ENCODE data around the gene RPTOR.

The RPTOR gene

DNA sequence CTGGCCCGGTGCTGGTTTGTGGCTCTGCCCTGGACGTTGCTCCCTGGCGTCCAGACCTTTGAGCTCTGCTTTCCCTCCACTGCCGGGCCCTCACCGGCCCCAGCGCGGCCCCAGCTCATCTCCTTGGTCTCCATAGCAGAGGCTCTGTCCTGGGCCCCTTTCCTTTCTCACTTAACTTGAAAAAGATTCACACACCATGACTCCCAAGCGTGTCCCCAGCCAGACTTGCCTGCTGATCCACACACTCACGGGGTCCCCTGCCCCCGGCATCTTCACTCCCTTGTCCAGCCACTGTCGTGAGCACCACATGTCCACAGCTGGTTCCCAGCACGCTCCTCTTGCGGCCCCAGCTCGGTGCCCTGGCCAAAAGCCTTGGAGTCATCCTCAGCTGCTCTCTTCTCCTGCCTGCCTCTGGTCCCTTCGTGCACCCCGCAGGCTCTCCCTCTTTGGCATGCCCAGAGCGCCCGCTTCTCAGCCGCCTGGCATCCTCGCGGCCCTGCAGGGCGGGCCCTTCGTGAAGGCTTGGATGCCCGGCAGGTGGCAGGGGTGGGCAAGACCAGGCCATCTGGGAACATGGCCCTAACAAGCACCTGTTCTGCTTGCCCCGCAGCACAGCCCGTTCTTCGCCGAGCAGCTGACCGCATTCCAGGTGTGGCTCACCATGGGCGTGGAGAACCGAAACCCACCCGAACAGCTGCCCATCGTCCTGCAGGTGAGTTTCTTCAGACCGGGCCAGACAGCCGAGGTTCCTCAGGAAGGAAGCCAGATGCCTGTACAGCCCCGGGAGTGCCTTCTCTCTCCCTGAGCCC, 301.4 kb downstream of the RPTOR start:
- DNase-seq (ENCODE audit: low read depth, low spot score): no peak

DNA sequence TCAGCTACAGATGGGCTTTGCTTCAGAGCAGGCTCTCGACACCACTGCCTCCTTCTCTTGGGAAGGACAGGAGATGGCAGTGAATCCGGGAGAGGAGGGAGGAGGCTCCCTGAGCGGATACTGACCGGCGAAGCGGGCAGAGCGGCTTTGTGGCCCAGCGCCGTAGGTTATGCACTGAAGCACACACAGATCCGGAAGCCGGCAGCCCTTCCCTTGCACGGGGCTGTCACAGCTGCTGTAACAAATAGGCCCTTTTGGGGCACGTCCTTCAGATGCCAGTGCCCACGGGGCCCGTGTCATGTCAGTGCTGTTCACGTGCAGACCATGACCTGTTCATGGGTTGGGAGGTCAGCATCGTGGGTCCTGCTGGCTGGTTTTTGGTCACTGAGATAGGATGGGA, 302.3 kb downstream of the RPTOR start:
- DNase-seq (ENCODE audit: low read depth, low spot score): no peak

DNA sequence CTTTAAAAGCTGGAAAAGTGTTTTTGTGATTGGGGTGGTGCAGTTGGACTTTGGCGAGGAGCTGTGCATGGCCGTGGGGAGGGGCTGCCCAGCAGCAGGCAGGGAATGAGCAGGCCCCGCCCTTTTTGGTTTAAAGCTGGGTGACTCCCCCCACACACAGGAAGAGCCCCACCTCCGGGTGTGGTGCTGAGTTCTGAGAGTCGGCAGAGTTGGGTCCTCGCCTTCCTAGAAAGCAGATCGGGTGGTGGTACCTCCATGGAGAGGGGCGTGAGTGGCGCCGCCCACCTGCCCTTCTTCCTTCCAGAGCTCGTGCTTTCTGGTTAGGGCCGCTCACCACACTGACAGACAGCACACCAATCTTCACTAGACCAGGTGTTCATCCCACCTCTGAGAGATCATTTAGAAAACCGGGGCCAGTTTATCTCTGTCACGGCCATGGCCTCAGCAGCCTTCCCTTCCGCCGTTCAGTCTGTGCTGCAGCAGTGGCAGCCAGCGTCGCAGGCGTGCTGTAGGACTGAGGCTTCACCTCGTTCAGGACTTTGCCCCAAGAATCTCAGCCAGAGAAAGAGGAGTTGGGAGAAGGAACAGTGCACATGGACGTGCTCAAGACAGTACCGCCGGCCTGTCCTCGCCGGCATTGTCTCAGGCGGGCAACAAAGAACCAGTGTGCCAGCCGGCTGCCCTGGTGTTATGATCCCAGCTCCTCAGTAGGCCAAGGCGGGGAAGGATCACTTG, 303.0 kb downstream of the RPTOR start:
- DNase-seq (ENCODE audit: low read depth, low spot score): no peak

DNA sequence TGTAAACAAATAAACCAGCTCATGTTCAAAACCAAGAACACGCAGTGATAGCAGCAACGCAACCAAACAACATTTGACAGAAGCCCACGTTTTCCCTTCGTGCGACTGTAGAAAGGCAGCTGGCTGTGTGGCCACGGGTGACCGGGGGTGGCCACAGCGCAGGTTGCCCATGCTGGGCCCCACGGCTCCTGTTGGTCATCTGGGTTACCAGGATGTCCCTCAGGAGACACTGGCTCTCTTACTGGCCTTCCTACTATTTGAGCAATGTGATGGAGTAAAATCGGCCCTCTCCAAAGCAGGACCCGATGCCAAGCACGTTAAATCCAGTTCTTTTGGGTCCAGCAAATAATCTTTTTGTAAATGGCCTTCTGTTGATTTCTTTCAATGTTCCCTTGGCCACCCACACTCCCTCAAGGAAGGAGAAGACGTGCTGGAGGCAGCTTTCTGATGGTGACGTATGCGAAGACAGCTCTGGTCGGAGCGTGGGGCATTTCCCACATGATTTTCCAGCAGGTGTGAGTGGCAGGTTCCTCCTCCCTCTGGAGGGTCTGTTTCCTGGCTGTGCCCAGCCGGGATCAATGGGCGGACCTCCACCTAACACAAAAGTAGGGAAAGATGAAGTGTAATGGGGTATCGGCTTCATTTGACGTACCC, 303.9 kb downstream of the RPTOR start:
- no peak for DNase-seq (ENCODE audit: low read depth, low spot score)

DNA sequence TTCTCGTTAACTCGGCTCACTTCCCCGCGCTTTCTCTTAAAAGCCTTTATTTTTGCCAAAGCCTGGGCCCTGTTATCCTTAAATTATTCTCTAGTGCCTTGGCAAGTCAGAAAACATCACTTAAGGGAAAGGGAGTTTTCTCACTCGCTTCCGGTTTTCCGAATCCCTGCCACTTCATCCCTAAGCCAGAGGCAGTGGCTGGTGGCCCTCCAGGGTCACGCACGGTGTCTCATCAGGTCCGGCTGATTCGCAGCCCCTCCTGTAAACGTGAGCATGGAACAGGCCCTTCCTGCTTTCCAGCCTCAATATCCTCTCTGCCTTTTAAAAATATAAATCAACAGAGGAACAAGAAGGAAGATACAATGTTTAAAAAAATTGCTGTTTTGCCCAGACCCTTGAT, 304.5 kb downstream of the RPTOR start:
- DNase-seq (ENCODE audit: low read depth, low spot score): no peak

DNA sequence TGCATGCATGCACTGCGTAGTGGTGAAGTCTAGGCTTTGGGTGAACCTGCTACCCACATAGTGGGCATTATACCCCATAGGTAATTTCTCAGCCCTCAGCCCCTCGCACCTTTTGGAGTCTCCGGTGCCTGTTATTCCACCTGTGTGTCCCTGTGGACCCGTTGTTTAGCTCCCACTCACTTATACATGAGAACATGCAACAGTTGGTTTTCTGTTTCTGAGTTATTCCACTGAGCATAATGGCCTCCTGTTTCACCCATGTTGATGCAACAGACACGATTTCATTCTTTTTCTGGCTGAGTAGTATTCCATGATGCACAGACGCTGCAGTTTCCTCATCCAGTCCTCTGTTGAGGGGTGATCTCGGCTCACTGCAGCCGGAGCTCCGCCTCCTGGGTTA, 305.5 kb downstream of the RPTOR start:
- no peak for DNase-seq (ENCODE audit: low read depth, low spot score)

DNA sequence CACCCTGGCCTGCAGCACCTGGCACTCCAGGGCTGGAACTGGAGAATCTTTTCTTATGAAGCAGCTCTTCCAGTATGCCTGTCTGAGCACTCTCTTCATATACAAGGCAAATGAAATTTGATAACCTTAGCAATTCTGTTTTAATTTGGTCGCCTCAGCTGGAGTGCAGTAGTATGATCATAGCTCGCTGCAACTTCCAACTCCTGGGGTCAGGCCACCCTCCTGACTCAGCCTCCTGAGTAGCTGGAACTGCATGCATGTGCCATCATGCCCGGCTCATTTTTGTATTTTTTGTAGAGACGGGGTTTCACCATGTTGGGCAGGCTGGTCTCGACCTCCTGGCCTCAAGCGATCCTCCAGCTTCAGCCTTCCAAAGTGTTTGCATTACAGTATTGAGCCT, 306.2 kb downstream of the RPTOR start:
- DNase-seq (ENCODE audit: low read depth, low spot score): no peak

DNA sequence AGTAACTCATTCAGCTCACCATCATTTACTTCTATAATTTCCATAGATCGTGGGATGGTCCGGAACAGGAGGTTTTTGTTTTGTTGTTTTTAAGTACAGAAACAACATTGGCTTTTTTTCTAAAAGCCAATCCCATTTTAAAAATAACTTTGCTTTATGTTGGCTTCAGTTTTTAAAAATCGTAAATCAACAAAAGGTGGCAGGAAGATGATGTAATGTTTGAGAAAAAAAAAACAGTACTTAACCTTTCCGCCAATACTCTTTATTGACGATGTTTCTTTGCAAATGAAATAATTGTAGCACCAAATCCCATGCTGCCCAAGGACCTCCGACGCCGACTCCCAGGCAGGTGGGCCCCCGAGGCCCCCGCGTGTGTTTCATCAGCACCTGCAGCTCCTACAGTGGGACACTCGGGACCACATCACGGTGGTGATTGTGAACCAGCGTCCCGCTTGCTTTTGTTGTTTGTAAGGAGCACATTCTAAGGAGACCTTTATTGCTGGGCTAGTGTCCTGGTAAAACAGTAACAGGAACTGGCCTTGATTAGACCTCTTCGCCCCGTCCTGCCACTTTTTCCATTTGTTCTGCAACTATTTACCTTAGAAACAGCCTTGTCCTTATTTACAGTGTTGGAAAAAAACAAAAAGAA, 306.8 kb downstream of the RPTOR start:
- DNase-seq (ENCODE audit: low read depth, low spot score): no peak

DNA sequence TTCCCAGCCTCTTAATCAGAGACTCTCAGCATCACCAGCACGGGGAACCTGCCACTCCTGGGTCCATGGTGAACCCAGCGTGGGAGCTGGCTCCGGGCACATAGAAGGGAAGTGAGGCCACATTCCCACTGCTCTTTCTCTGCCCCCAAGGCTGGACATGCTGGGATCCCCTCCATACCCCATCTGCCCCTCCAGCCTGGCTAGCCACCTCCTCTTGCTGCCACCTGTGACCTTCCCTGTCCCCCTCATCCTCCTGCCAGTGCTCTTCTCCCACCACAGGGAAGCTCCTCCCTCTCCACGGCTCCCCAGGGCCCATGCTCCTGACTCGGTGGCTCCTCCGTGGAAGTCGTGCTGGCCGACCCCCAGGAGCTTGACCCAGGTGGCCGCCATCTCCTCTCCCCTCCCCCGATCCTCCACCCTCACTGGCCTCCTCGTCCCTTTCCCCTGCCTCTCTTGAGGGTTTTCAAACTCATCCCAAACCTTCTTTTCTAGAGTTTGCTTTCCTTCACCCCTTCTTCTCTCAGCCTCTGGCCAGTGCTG, 307.9 kb downstream of the RPTOR start:
- DNase-seq (ENCODE audit: low read depth, low spot score): no peak

DNA sequence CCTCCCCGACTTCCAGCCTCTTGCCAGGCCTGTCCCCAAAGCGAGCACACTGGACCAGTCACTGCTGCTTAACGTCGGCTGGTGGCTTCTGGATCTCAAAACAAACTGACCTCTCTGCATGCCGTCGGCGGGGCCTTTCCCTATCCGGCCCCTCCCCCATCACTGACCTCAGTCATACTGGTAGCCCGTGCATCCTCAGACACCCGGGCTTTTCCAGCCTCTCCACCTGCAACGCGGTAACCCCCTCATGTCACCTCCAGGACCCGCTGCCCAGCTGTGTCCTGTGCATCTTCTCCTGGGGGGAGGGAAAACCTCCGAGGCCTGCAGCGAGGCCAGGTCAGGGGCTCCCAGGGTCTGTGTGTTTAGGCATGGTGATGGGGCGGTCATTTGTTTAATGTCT, 308.4 kb downstream of the RPTOR start:
- no peak for DNase-seq (ENCODE audit: low read depth, low spot score)

DNA sequence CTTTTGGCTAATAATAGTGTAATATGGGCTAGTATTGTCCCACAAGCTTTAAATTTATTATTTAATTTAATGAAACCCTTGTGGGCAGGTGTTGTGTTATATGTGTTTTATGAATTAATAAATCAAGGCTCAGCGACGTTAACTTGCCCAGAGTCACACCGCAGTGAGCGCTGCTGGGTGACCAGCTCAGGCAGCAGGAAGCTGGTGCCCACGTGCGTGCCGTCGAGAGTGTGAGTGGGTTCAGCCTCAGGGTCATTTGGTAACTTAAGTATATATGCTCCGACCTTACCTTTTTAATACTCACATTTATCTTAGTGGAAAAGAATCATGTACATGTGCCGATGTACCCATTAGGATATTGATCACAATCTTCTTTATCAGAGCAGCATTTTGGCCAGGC, 309.6 kb downstream of the RPTOR start:
- no peak for DNase-seq (ENCODE audit: low read depth, low spot score)

DNA sequence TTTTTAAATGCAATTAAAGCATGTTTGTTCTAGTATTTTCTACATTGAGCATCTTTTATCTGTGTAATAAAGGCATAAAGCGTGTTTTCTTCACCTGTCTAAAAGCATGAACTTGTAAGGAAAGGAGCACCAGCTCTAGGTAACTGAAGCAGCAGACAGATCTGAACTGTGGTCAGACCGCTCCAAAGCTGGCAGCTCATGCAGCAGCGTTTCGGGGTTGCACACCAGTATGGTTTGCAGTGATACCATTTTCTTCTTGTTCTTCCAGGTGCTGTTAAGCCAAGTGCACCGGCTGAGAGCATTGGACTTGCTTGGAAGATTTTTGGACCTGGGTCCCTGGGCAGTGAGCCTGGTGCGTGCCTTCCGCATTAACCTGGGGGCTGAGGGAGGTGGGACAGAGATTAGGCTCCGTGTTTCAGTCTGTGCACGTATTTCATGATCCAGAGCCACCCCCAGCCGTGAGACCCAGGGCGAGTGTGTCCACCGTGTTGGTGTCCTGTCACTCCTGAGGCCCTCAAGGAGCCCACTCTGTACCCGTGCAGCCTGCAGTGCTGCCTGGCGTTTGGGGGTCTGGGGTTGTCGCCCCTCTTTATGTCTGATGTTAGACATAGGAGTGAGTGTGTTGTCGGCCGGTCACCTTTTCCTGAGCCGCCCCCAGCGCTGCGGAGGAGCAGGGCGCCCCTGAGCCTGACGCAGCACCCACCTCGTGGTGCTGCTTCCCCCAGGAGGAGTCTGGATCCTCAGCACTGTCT, 310.7 kb downstream of the RPTOR start:
- DNase-seq (ENCODE audit: low read depth, low spot score): no peak

DNA sequence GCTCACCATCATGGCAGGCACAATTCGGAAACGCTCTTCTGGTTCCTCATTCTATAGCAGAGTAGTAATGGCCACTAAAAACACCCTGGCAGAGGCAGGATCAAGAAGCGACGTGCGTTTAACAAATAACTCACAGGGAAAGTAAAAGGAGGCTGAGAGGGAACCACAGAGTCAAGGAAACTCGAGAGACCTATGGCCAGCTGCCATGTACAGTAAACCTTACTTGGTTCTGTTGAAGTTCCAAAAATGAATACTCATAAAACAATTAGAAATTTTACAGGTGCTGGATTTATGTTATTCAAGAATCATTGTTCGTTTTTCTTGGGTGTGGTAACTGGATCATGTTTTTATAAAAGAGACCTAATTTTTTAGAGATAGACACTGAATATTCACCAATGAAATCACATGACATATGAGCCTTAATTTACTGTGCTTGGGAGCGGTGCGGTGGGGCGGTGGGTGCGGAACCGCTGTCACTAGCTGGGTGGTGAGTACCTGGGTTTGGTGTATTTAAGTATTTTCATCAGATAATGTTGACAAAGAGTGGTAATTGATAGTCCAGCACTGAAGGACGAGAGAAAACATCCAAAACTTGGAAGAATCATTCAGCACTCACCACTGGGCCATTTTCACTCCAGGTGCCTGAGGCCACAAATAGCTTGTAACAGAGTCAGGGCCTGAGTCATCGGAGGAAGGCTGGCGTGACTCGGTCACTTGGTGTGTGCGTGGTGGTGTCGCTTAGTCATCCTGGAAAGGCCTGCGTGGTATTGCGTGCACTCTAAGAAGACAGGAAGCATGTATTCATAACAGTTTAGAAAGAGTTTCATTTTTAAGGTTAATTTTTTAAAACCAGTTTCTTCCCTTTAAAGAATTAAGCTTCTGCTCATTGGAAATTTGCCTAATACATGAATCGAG, 311.6 kb downstream of the RPTOR start:
- DNase-seq (ENCODE audit: low read depth, low spot score): no peak

DNA sequence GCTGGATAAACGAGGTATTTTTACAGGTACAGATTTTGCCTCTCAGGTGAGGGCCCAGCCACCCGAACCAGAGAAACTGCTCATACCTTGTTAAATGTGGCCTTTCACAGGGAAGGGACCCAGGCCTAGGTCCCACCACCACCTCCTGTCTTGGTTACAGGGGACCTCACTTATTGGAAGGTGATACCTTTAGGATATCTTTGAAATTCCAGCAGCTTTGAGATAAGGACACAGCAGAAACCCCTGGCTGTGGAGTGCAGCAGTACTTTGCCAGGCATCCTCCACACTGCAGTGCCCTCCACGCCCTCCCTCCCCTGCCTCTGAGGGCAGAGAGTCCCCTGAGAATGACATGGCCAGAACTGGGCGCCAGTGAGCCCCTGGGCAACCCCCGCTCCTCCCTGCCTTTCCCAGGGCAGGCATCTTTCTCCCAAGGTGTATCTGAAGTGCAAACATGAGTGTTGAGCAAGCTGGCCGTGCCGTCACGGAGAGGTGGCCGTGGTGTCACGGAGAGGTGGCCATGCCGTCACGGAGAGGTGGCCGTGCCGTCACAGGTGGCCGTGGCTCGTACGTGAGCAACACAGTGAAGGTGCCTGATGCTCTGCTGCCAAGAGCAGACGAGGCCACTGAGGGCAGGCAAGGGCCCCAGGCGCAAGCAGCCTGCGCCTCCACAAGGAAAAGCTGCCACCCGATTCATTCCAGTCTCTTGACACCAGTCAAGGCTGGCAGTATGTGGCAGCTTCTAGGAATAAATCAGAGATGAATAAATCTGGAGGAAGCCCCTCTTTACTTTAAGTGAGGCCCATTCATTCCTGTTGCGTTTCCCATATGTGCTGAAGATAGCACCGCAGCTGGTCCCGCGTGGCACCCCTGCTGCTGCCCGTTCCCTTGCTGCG, 312.5 kb downstream of the RPTOR start:
- DNase-seq (ENCODE audit: low read depth, low spot score): no peak

DNA sequence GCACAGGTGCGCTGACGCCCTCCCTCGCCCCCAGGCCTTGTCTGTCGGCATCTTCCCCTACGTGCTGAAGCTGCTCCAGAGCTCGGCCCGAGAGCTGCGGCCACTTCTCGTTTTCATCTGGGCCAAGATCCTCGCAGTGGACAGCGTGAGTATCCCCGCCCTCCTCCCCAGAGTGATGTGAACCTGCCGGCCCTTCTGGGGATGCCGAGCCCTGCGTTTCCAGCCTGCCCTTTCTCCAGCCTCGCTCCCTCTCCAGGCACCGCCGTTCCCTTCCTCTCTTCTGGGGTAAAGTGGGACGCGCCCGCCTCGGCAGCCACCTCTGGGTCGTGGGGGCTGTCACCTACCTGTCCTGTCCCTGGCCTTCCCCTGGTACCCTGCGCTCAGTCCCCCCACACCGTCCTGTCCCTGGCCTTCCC, 313.1 kb downstream of the RPTOR start:
- DNase-seq (ENCODE audit: low read depth, low spot score): no peak

DNA sequence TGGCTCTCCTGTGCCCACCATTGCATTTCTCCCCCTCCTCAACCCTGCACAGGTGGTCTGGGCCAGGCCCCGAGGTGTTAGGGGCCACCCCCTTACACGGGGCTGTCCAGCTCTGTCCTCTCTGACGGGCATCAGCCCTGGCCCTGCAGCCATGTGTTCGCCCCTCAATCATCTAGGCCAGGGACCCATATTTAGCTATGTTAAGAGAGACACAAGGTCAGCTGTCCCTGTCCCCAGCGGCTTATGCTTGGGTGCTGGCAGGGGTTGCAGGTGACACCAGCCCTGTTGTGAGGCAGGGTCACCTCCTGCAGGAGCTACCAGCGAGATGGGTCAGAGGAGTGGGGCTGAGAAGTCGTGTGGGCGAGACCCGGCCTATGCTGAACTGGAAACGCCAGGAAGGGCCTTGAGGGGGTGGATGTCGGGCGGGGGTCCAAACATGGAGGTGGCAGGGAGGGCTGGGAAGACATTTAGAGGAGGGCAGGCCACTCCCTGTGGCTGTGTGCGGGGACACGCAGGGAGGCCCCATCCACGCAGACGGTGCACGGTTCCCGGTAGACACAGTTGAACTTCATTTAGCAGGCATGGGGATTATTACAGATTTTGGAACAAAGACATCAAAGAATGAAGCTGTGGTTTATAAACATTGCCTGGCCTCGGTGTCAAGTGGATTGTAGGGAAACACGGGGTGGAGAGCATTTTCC, 313.8 kb downstream of the RPTOR start:
- no peak for DNase-seq (ENCODE audit: low read depth, low spot score)

DNA sequence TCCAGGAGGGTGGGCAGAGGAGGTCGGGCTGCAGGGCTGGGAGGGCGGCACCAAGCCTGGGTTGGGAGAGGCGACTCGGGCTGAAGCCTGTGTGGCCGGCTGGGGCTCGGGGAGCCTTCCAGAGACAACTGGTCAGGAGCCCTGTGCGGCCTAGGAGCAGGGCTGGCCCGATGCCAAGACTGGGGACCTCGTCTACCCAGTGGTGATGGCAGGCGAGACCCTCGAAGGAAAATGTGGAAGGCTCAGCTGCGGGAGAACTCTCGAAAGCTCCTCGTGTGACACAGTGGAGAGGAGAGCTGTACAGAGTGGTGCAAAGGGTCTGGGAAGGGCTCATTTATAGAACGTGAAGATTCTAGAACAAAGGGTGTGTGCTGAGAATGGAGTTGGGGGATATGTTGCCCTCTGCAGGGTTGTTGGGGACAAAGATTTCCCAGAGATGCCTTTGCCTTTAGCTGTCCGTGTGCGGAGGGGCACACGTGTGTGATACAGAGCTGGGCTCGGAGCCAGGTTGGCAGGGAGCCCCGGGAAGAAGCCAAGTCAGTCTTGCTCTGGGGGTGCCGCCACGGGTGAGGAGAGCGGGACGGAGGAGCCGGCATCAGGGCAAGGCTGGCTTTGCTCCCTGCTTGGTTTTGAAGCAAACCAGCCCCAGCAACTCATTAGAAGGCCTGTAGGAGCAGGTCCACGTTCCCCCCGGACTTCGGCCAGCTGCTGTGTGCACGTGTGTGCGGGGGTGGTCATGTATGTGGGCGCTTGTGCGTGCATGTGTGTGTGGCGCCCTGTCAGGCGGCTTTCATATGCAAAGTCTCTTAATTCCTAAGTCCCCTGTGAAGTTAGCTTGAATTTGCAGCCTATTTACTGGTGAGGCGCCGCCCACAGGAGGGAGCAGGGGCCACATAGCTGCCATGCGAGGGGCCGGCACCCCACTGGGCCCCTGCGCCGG, 314.6 kb downstream of the RPTOR start:
- DNase-seq (ENCODE audit: low read depth, low spot score): no peak

Data from iPS DF 19.7 (cell line).